DLD1 (cell line): ENCODE results near the gene EXOC3L4.

Experiments
- in situ Hi-C: cut with HindIII; loops from 2 replicates; pipeline ENCODE4 v1.10.0; 2017; ENCODE audit warnings: low sequenced_read_pairs

The EXOC3L4 gene

DNA sequence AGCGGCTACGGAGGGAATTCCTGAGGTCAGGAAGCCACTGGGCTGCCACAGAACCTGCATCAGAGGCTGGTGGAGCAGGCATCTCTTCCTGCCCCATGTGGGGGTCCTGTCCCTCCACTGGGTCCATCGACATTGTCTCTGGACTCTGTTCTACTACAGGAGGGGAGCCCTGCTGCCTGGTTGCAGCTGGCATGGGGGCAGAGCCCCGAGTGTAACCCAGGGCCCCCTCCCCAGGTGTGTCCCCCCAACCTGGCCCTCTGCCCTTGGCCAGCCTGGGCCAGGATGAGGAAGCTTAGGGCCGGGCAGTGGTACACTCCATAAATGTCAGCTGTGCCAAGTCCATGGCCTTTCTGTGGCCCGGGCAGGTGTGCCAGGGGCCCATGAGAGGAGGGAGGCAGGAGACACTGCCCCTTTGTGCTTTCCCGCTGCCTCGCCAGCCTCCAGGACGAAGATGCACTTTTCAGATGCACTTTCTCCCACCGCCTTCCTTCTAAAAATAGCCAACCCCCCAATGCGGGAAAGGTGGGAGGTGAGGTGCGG, 4.0 kb upstream of the EXOC3L4 start:
- in situ Hi-C loops = no loop called here

DNA sequence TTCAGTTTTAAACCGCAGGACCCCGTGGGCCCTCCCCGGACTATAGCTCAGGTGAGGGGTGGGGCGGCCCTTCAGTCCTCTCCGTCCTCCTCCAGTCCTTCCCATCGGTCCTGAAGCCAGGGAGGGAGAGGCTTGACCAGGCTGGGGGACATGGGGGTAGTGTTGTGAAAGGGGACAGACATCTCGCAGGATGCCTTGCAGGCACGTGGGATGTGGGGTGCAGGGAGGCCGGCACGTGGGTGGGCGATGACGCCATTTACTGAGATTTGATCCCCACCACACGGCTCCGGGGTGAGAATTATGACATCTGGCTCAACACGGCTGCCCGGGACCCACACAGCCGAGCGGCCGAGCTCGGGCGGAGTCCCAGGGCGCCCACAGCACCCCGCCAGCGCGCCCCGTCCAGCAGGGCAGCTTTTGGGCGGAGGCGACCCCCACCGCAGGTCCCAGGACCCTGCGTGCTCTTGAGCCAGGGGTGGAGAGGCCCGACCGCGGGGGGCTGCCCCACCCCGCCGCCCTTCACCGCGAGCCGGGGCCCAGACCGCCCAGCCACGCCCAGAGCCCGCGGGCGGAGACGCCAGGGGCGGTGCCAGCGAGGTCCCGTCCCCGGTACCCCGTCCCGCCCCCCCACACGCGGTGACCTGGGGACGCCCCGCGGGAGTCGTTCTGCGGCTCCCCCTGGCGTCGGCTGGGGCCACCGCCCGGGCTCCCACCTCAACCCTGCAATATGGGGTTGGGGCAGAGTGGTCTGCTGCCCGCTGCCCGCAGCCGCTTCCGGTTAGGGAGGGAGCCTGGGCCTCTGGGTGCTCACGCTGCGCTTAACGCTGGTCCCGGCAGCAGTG, 3.3 kb upstream of the EXOC3L4 start:
- in situ Hi-C loops = no loop called here

DNA sequence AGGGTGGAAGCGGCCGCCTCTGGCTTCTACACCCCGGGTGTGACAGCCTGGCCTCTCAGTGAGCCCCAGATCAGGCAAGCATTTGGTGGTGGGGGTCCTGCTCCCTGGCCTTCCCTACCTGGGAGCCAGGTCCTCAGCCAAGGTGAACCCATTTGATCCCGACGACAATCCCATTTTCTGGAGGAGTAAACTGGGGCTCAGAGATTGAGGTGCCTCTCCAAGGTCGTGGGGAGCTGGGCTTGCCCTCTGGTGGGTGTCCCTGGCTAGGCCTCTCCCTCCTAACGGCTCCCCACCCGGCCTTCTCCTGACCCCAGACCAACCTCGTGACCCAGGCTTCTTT, 2.7 kb upstream of the EXOC3L4 start:
- in situ Hi-C loops = no loop called here

DNA sequence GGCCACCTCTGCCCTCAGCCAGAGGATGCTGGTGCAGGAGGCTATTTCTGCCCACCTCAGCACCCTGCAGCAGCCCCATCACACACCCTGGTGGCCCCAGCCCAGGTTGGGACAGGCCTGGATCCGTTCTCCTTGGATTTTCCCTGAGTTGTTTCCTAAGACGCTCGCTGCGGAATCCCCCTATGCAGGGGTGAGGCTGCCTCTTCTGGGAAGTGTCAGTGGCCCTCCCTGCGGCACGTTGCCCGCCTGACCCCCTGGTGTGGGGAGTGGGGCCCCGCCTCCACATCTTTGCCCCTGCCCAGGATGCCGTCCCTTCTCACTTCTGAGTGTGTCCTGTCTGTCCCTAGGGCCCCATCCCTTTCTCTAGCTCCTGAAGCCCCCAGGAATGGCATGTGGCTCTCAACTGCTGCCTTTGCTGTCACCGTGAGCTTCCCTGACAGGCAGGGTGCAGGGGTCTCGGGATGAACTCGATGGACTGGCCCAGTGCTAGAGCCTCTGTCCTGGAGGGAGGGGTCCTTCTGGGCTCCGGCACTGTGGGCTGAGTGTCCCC, 594 bp upstream of the EXOC3L4 start:
- in situ Hi-C loops = no loop called here

DNA sequence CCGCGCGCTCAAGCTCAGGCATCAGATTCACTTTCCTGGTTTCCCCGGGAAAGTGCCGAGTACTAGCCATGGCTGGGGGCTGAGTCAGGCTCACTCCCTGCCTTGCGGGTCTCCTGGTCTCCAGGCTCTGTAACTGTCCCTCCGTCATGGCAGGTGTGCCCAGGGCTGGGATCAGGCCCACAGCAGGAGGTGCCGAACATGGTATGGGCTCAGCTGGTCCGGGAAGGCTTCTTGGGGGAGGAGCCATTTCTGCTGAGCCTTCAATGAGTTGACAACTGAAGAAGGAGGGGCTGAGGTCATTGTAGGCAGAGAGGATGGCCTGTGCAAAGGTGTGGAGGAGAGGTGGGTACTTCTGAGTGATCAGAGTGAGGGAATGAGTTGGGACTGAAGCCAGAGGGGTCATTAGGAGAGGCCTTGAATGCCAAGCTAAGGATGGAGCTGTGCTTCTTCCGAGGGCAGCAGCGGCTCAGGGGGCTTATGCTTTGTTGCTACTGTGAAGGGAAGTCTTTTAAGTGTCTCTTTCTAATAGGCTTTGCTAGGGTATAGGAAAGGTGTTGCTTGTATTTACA, 769 bp downstream of the EXOC3L4 start:
- in situ Hi-C loops = no loop called here

DNA sequence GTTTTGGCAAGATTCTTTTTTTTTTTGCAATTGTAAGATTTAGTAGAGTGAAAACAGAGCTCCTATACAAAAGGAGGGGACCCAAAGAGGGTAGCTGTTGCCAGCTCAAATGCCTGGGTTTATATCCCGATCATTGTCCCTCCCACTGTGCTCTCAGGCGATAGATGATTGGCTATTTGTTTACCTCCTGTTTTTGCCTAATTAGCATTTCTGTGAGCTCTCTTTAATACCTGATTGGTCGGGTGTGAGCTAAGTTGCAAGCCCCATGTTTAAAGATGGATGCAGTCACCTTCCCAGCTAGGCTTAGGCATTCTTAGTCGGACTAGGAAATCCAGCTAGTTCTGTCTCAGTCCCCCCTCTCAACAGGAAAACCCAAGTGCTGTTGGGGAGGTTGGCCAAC, 1.9 kb downstream of the EXOC3L4 start:
- in situ Hi-C loops = no loop called here

DNA sequence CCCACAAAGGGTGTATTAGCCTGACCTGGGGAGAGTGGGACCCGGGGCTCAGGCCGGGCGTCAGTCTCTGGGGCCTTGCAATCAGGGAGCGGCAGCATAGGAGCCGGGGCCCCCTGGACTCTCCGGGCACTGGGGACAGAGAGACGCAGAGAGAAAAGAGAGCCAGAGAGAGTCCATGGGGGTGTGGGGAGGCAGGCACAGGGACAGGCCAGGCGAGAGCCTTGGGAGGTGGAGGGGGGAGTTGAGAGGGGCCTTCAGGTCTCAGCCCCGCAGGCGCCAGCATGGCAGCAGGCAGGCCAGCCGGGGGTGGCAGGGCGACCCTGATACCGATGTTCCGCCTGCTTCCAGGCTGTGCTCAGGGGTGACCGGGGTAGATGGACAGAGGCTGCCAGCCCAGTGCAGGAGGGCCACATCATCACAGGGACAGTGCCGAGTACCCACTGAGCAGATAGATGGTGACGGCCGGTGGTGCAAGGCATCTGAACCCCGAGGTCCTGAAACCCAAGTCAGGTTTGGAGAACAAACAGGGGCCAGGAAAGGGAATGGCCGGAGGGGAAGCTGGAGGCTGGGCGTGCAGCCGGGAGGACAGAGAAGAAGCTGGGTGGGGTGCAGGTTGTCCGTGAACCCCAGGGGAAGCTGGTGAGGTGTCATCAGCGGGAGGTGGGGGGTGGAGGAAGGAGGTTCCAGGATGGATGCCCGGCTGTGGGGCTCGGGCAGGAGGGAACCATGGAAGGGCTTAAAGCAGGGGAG, 2.9 kb downstream of the EXOC3L4 start:
- in situ Hi-C loops = no loop called here

DNA sequence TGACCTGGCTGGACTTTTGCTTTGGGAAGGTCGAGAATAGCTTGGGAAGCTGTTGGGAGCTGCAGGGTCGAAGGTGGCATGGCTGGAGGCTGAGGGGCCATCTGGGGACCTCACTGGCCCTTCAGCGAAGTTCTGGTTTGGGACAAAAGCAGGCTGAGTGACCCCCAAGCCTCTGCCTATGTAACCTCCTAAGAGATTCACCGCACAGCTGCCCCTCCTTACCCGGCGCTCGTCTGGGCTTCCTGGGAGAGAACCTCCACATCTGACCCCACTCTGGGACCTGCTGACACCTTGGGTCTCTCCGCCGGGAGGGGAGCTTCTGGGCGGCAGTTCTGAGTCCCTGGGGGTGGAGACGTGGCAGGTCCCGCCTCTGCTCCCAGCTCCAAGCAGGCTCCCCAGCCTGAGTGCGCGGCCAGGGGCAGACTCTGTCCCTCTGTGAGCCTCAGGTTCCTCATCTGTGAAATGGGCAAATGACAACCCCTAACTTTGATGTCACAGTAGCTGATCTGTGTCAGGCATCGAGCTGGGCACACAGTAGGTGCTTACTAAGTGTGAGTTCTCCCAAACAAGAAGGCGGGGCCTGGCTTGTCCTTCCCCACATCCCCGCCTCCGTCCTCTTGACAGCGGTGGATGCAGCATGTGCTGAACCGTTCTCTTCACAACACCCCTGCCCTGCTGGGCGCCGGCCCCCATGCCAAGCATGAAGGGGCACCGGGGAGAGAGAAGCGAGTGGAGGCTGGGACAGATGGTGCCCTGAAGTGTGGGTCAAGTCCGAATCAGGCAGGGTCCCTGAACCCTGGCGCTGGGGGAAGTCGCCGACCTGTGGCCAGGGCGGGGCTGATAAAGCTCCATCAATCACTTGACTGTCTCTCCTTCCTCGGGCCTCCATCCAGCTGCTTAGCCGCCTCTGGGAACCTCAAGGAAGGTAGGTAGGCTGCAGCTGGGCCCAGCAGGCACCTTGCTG, 3.8 kb downstream of the EXOC3L4 start:
- in situ Hi-C loops = no loop called here

DNA sequence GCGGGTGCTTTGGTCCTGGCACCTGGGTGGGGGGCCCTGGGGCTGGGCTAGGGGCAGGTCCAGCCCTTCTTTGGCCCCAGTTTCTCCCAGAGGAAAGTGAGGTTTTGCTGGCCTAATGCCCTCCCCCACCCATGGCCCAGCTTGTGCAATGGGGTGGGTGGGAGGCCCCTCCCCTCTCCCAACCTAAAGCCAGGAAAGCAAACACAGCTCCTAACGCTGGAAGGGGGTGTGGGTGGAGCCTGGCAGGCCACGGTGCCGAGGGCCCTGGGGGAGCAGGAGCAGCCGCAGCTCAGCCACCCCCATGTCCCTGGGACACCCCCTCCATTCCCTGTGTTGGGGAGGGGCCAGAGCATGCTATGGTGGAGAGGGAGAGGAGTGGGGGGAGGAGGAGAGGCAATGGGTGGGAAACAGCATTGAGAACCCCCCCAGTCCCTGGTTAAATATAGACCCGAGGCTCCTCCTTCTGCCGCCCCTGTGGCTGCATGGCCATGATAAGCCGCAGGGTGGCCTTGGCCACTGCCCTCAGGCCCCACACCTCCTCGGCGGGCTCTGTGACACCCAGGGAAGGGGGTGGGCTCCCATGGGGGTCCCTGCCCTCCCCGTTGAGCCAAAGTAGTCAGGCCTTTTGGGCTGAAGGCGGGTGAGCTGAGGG, 4.7 kb downstream of the EXOC3L4 start:
- in situ Hi-C loops = no loop called here

DNA sequence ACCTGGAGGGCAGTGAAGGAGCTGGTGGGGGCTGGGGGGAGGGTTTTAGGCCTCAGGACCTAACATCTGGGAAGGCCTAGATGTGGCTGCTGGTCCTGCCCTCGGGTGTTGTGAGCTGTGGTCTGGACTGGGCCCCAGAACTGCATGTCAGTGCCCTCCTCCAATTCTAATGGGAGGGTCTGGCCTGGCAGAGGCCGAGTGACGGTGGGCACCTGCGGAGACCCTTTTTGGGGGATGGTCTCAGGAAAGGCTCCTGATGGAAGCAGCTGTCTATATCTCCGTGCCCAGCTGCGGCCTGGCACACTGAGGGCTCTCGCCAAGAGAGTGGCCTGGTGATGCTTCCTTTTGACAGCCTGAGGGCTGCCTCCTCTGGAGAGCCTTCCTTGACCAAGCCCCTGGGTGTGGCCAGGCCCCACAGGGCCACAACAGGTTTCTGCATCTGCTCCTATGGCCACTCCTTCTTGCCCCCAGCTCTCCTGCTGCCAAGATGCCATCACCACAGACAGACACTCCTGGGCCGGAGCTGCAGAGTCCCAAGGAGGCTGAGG, 5.3 kb downstream of the EXOC3L4 start:
- in situ Hi-C loops = no loop called here

DNA sequence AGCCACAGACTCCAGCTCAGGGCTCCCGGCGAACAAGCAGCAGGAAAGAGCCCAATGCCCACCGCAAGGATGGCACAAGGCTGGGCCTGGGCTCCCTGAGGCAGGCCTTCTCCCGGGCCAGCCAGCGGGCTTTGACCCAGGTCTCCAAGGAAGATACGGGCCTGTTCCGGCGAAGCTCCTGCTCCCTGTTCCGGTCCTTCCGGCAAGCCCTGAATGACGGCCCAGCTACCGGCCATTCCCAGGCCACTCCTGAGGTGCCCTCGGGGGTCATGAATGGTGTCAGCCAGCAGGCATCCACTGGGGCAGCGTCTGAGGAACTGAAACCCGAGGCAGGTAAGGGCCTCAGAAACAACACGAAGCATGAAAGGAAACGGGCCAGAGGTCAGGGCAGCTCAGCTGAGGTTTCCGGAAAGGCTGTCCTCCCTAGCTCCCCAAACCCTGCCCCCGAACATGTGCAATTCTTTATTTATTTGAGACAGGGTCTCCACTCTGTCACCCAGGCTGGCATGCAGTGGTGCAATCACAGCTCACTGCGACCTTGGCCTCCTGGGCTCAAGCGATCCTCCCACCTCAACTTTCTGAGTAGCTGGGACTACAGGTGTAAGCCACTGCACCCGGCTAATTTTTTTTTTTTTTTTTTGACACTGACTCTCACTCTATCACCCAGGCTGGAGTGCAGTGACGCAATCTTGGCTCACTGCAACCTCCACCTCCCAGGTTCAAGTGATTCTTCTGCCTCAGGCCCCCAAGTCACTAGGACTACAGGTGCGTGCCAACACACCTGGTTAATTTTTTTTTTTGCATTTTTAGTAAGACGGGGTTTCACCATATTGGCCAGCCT, 6.0 kb downstream of the EXOC3L4 start:
- in situ Hi-C loops = no loop called here

DNA sequence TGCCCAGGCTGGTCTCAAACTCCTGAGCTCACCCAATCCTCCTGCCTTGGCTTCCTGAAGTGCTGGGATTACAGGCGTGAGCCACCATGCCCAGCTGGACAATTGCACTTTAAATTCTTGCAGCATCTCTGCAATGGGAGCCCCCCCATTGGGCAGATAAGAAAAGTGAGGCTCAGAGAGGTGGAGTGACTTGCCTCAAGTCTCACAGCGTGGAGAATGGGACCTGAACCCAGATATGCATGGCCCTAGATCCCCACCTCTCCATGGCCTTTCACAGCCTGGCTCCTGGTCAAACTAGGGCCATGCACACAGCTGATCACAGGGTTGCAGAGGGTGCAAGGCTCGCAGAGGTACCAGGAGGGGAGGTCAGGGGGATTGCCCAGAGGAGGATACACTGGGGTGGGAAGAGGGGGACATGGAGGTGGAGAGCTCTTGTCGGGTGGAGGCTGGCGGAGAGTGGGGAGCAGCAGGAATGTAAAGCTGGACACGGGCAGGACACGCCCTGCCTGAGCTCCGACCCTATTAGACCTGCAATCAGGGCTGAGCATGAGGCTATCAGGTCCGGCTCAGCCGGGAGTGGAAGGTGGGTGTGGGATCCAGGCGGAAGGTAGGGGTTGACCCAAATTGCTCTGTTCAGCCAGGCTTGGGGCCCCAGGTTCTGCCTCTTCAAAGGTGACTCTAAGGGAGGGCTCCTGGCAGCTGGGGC, 6.9 kb downstream of the EXOC3L4 start:
- in situ Hi-C loops = no loop called here

DNA sequence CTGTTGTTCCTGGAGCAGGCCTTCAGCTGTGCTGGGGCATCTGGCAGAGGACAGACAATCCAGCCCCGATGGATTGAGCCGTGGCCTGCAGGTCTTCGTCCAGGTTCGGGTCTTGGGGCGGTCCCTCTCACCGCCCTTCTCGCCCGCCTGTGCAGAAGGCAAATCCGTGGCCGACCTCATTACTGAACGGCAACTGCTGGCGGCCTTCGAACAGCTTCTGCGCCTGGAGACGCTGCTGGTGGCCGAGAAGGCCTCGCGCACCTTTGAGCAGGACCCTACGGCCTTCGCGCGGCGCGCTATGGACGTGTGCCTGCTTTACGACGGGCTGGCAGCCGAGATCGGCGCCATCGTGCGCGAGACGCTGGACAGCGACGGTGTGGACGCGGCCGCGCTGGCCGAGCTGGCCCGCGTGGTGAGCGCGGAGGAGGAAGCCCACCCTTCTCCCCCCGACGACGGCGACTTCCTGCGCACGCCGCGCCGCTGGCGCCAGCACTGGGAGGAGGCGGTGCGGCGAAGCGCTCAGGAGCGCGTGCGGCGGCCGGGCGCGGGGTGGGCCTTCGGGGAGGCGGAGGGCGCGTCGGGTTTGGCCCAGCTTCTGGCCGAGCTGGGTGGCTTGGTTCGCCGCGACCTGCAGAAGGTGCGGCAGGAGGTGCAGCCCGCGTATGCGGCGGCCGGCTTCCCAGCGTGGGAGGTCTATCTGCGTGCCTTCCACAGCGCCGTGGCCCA, 7.6 kb downstream of the EXOC3L4 start:
- in situ Hi-C loops = no loop called here

DNA sequence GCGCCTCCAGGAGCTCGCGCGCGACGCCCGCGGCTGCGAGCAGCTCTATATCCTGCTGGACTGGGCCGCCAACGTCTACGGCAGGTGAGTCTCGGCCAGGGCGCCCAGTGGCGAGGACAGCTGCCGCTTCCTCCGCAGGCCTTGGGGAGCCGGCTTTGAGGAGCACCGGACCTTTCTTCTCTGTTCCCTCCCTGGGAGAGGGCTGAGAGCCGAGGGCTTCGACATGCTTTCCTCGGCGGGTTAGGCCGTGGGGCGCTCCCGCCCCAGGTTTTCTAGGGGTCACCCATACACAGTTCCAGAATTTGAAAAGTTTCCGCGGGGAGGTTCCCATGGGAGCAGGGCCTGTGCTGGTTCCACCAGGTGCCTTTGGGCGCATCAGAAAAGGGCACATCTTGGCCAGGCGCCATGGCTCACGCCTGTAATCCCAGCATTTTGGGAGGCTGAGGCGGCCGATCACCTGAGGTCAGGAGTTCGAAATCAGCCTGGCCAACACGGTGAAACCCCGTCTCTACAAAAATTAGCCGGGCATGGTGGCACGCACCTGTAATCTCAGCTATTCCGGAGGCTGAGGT, 8.2 kb downstream of the EXOC3L4 start:
- in situ Hi-C loops = no loop called here

DNA sequence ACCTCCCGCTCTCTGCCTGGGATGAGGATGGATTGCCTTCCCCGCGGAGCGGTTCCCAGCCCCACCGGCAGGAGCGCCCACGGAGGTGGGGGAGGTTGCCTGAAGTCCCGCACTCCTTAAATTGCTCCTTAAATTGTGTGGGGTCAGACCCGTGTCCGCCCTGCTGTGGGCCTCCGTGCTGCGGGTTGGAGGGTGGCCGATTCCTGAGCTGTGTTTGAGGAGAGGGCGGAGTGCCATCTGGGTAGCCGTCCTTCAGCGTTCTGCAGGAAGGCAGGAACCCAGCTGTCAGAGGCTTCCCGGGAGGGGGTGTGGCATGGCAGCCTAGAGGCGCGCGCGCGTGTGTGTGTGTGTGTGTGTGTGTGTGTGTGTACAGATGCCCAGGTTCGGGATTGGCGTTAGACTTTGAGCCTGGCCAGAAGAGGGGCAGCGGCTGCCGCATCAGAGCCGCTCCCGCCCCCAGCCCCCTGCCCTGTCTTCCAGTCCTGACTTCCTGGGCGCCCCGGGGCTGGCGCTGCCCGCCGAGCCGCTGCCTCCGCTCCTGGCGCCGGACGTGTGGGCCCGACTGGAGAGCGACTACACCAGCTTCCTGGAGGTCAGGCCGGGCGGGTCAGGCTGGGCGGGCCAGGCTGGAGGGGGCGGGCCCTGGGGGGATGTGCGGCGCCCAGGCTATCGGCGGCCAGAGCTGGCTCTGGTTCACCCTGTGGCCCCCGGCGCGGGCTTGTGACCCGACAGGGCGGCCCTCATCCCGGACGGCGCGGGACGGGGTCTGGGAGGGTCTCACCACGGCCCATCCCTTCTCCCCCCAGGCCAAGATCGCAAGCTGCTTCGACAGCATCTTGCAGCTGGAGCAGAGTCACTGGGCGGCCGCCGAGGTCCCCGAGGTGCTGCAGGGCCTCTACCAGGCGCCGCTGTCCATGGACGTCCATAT, 9.2 kb downstream of the EXOC3L4 start:
- in situ Hi-C loops = no loop called here

DNA sequence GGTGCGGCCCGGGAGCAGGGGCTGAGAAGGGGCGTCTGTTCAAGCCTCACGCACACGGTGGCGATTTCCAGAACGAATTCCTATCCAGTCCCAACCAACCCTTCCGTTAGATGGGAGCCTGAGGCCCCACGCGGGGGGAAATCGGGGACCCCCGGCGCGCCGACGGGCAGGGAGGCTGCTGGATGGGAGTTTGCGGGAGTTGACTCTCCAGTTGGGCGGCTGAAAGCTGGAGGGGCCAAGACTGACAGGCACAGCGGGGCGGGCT, 9.8 kb downstream of the EXOC3L4 start:
- in situ Hi-C loops = no loop called here
